Activated CD4-positive, alpha-beta memory T cell treated with anti-CD3 and anti-CD28 coated beads, Interleukin-2, amount 10 ng/mL, durations not matched to agents 7 days and 5 days (primary cell): Measurements from ENCODE around the gene TIMM22. TPM values are rescaled to one million over a fixed set of nuclear protein-coding genes. Genes with fewer than 3 reads are reported as not detected.
"Not testable (repeated sequence)": the region's sequence is repeated elsewhere in the genome, so short reads cannot be mapped to it uniquely, and the experiment has no call there.

Experiments used
- CTCF ChIA-PET: fragments of 350-600 bp; sonication (Branson Sonifier 250); formaldehyde crosslinking; loops from one replicate; lab custom pipeline; 2021; ENCODE audit warnings: antibody characterized with exemption, inconsistent platforms; lab: Charles Lee
- POLR2A ChIA-PET: fragments of 350-600 bp; sonication (Branson Sonifier 250); formaldehyde crosslinking; loops from one replicate; lab custom pipeline; 2021; ENCODE audit warnings: antibody characterized with exemption; lab: Charles Lee
- DNase-seq: peaks from one replicate; pipeline ENCODE4 v3.0.0-alpha.2; 2020
- H3K27ac Mint-ChIP-seq: one replicate; pipeline ENCODE4 v1.8.0; 2021; ENCODE audit warnings: mild to moderate bottlenecking, mixed read lengths
- H3K27me3 Mint-ChIP-seq: one replicate; pipeline ENCODE4 v1.8.0; 2021; ENCODE audit warnings: mixed read lengths
- H3K36me3 Mint-ChIP-seq: one replicate; pipeline ENCODE4 v1.8.0; 2021; ENCODE audit warnings: low read depth, mixed read lengths
- H3K4me1 Mint-ChIP-seq: one replicate; pipeline ENCODE4 v1.8.0; 2021; ENCODE audit warnings: mixed read lengths
- H3K4me3 Mint-ChIP-seq: one replicate; pipeline ENCODE4 v1.8.0; 2021; ENCODE audit warnings: mild to moderate bottlenecking, mixed read lengths
- H3K9me3 Mint-ChIP-seq: one replicate; pipeline ENCODE4 v1.8.0; 2021; ENCODE audit warnings: mixed read lengths
- total RNA-seq, 2 experiments: library from RNA; stranded (reverse); gene quantifications; one replicate each; pipeline ENCODE4 v1.2.3, GENCODE V29; 2021

The TIMM22 gene
- total RNA-seq, 2 experiments from 2014 or later = 8.1 to 8.2 TPM

- DNase-seq = no peak
- ChIA-PET POLR2A (no interaction called here), CTCF (no interaction called here)
- Mint-ChIP-seq H3K36me3 (peaks cover 5% of the 10 kb centered on the region), H3K27ac (no peak overlapping the region), H3K4me3 (no peak overlapping the region), H3K9me3 (no peaks in the 10 kb centered on the region), H3K27me3 (no peaks in the 10 kb centered on the region), H3K4me1 (no peaks in the 10 kb centered on the region)
Observed at GRCh38 chr17:1035546-1036170, 38.7 kb downstream of the TIMM22 start.

- POLR2A ChIA-PET = no interaction called here
Observed at GRCh38 chr17:1036171-1036844, 39.4 kb downstream of the TIMM22 start.

GRCh38 chr17:1036845-1037237 is 39.9 kb downstream of the TIMM22 start:
- no peak for DNase-seq
- ChIA-PET POLR2A (no interaction called here), CTCF (no interaction called here)
- peaks cover 8% of the 10 kb centered on the region for H3K36me3 Mint-ChIP-seq
- no peak overlapping the region for H3K27ac Mint-ChIP-seq
- no peak overlapping the region for H3K4me3 Mint-ChIP-seq
- no peaks in the 10 kb centered on the region for H3K27me3 Mint-ChIP-seq
- no peaks in the 10 kb centered on the region for H3K9me3 Mint-ChIP-seq
- H3K4me1 Mint-ChIP-seq = no peaks in the 10 kb centered on the region

More at GRCh38 chr17:1036171-1036844, 39.4 kb downstream of the TIMM22 start:
- Mint-ChIP-seq H3K4me1 (no peaks in the 10 kb centered on the region), H3K36me3 (peaks cover 5% of the 10 kb centered on the region), H3K4me3 (no peak overlapping the region), H3K27ac (no peak overlapping the region), H3K27me3 (no peaks in the 10 kb centered on the region), H3K9me3 (no peaks in the 10 kb centered on the region)
- CTCF ChIA-PET = no interaction called here
- no peak for DNase-seq

GRCh38 chr17:1037238-1037879 is 40.4 kb downstream of the TIMM22 start:
- CTCF ChIA-PET = no interaction called here
- Mint-ChIP-seq H3K27me3 (no peaks in the 10 kb centered on the region), H3K4me3 (no peak overlapping the region), H3K9me3 (peaks cover under 1% of the 10 kb centered on the region), H3K27ac (no peak overlapping the region), H3K4me1 (no peaks in the 10 kb centered on the region), H3K36me3 (peaks cover 13% of the 10 kb centered on the region)
- POLR2A ChIA-PET = no interaction called here
- DNase-seq = no peak

GRCh38 chr17:1038459-1039122 is 41.7 kb downstream of the TIMM22 start:
- CTCF ChIA-PET = no interaction called here
- Mint-ChIP-seq H3K27me3 (no peaks in the 10 kb centered on the region), H3K4me3 (no peak overlapping the region), H3K4me1 (no peaks in the 10 kb centered on the region), H3K36me3 (peaks cover 19% of the 10 kb centered on the region), H3K27ac (no peak overlapping the region), H3K9me3 (peaks cover 5% of the 10 kb centered on the region)
- POLR2A ChIA-PET = no interaction called here
- no peak for DNase-seq

GRCh38 chr17:1039123-1039507 is 42.2 kb downstream of the TIMM22 start:
- CTCF ChIA-PET = interaction anchor here (1.4 kb wide), 1 partner anchor 17 kb away, joined by 5 read pairs; no protein-coding TSS in a partner anchor
- peaks cover 19% of the 10 kb centered on the region for H3K36me3 Mint-ChIP-seq
- POLR2A ChIA-PET = no interaction called here
- no peak for DNase-seq
- no peaks in the 10 kb centered on the region for H3K27me3 Mint-ChIP-seq
- peaks cover 5% of the 10 kb centered on the region for H3K9me3 Mint-ChIP-seq
- H3K4me3 Mint-ChIP-seq = no peak overlapping the region
- no peak overlapping the region for H3K27ac Mint-ChIP-seq
- no peaks in the 10 kb centered on the region for H3K4me1 Mint-ChIP-seq

- no peaks in the 10 kb centered on the region for H3K27me3 Mint-ChIP-seq
- ChIA-PET POLR2A (no interaction called here), CTCF (interaction anchor here (0.8 to 1.4 kb wide), 2 partner anchors 17 to 19 kb away, joined by 3 to 5 read pairs; no protein-coding TSS in a partner anchor)
- H3K9me3 Mint-ChIP-seq = peaks cover 5% of the 10 kb centered on the region
- no peak for DNase-seq
- H3K4me3 Mint-ChIP-seq = no peak overlapping the region
- H3K4me1 Mint-ChIP-seq = no peaks in the 10 kb centered on the region
- H3K27ac Mint-ChIP-seq = no peak overlapping the region
- H3K36me3 Mint-ChIP-seq = peaks cover 21% of the 10 kb centered on the region
Observed at GRCh38 chr17:1039511-1040215, 42.7 kb downstream of the TIMM22 start.

GRCh38 chr17:1040216-1040600 is 43.3 kb downstream of the TIMM22 start:
- Mint-ChIP-seq H3K4me3 (no peak overlapping the region), H3K27ac (no peak overlapping the region), H3K27me3 (no peaks in the 10 kb centered on the region), H3K4me1 (no peaks in the 10 kb centered on the region), H3K36me3 (peaks cover 27% of the 10 kb centered on the region), H3K9me3 (peaks cover 5% of the 10 kb centered on the region)
- CTCF ChIA-PET = interaction anchor here (0.8 to 1.4 kb wide), 2 partner anchors 16 to 18 kb away, joined by 3 to 5 read pairs; no protein-coding TSS in a partner anchor
- no peak for DNase-seq
- POLR2A ChIA-PET = no interaction called here

GRCh38 chr17:1041746-1042145 is 44.8 kb downstream of the TIMM22 start:
- Mint-ChIP-seq H3K4me1 (no peaks in the 10 kb centered on the region), H3K36me3 (peaks cover 30% of the 10 kb centered on the region), H3K27me3 (no peaks in the 10 kb centered on the region), H3K9me3 (peaks cover 5% of the 10 kb centered on the region), H3K4me3 (no peak overlapping the region), H3K27ac (no peak overlapping the region)
- ChIA-PET CTCF (interaction anchor here (1.6 kb wide), 1 partner anchor 15 kb away, joined by 4 read pairs; no protein-coding TSS in a partner anchor), POLR2A (no interaction called here)
- DNase-seq = no peak

GRCh38 chr17:1042486-1042885 is 45.6 kb downstream of the TIMM22 start:
- H3K36me3 Mint-ChIP-seq = peaks cover 27% of the 10 kb centered on the region
- ChIA-PET POLR2A (no interaction called here), CTCF (interaction anchor here (0.9 to 1.6 kb wide), 2 partner anchors 14 to 16 kb away, joined by 3 to 4 read pairs; no protein-coding TSS in a partner anchor)
- DNase-seq = no peak
- no peaks in the 10 kb centered on the region for H3K27me3 Mint-ChIP-seq
- H3K27ac Mint-ChIP-seq = no peak overlapping the region
- no peak overlapping the region for H3K4me3 Mint-ChIP-seq
- no peaks in the 10 kb centered on the region for H3K4me1 Mint-ChIP-seq
- H3K9me3 Mint-ChIP-seq = peaks cover 5% of the 10 kb centered on the region

GRCh38 chr17:1043601-1044251 is 46.8 kb downstream of the TIMM22 start:
- no peaks in the 10 kb centered on the region for H3K4me1 Mint-ChIP-seq
- DNase-seq = no peak
- no peak overlapping the region for H3K27ac Mint-ChIP-seq
- no peaks in the 10 kb centered on the region for H3K27me3 Mint-ChIP-seq
- H3K4me3 Mint-ChIP-seq = no peak overlapping the region
- CTCF ChIA-PET = interaction anchor here (0.9 to 1.0 kb wide), 2 partner anchors 13 to 15 kb away, joined by 3 read pairs; no protein-coding TSS in a partner anchor
- H3K9me3 Mint-ChIP-seq = peaks cover 5% of the 10 kb centered on the region
- H3K36me3 Mint-ChIP-seq = peaks cover 32% of the 10 kb centered on the region
- POLR2A ChIA-PET = no interaction called here

- H3K4me3 Mint-ChIP-seq, H3K27me3 Mint-ChIP-seq, H3K27ac Mint-ChIP-seq, H3K9me3 Mint-ChIP-seq, CTCF ChIA-PET, H3K4me1 Mint-ChIP-seq, POLR2A ChIA-PET, DNase-seq: not testable (repeated sequence)
- H3K36me3 Mint-ChIP-seq = peaks cover 37% of the 10 kb centered on the region
Observed at GRCh38 chr17:1044387-1045009, 47.6 kb downstream of the TIMM22 start.
